NCI-H1694 treated with DMSO at 0.1 percent for 48 hours (cell line): ENCODE data around the gene NKX1-1.
"Not testable (repeated sequence)": the region's sequence is repeated elsewhere in the genome, so short reads cannot be mapped to it uniquely, and the experiment has no call there.

Experiments
- DNase-seq: peaks from one replicate; lab custom pipeline; 2025; lab: John Stamatoyannopoulos, UW

Gene NKX1-1

GRCh38 chr4:1406394-1406980 lies at the start of gene NKX1-1:
TSS of gene NKX1-1 (minus strand) at chr4:1406442. CDS start at chr4:1406442, 0 bp downstream.
- DNase-seq: no peak

- no peak for DNase-seq
These were observed 47.5 kb upstream of the NKX1-1 start for GRCh38 chr4:1453731-1454130.

- DNase-seq: no peak
These were observed 46.3 kb upstream of the NKX1-1 start for GRCh38 chr4:1452431-1453051.

- DNase-seq: no peak
These were observed 45.5 kb upstream of the NKX1-1 start for GRCh38 chr4:1451752-1452122.

GRCh38 chr4:1451106-1451751 lies 45.0 kb upstream of the NKX1-1 start:
- DNase-seq: no peak

GRCh38 chr4:1449833-1450741 lies 43.8 kb upstream of the NKX1-1 start:
- no peak for DNase-seq

- DNase-seq: no peak
These were observed 43.2 kb upstream of the NKX1-1 start for GRCh38 chr4:1449475-1449832.

GRCh38 chr4:1448589-1449420 lies 42.6 kb upstream of the NKX1-1 start:
- DNase-seq: no peak

- no peak for DNase-seq
These were observed 41.7 kb upstream of the NKX1-1 start for GRCh38 chr4:1447676-1448588.

- DNase-seq: no peak
These were observed 40.5 kb upstream of the NKX1-1 start for GRCh38 chr4:1446502-1447386.

GRCh38 chr4:1445716-1446445 lies 39.6 kb upstream of the NKX1-1 start:
- no peak for DNase-seq

GRCh38 chr4:1443688-1444172 lies 37.5 kb upstream of the NKX1-1 start:
- not testable (repeated sequence) for DNase-seq

GRCh38 chr4:1427010-1427409 lies 20.8 kb upstream of the NKX1-1 start:
- no peak for DNase-seq

- no peak for DNase-seq
These were observed 15.4 kb upstream of the NKX1-1 start for GRCh38 chr4:1421657-1422056.

- no peak for DNase-seq
These were observed 13.5 kb upstream of the NKX1-1 start for GRCh38 chr4:1419708-1420107.

GRCh38 chr4:1418494-1419285 lies 12.4 kb upstream of the NKX1-1 start:
- no peak for DNase-seq

- no peak for DNase-seq
These were observed 11.5 kb upstream of the NKX1-1 start for GRCh38 chr4:1417522-1418390.
